ENCODE measurements around the gene DNMT3L.

DNA sequence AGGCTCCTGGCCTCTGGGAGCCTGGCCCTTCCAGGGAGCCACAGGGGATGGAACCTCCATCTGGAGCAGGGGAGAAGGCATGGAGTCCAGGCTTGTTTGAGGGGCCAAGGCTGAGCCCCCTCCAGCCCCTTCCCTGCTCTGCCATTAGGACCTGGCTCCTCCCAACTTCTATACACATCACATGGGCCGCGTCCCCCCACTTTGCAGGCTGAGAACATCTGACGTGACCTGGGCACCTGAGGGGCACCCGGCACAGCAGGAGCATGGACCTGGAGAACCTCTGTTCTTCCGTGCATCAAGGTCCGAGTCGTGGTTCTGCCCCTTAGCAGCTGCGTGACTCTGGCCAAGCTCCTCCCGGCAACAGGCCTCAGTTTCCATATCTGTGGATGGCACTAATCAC lies 20.1 kb upstream of the DNMT3L start:
- TF ChIP-seq, protein P1, sequence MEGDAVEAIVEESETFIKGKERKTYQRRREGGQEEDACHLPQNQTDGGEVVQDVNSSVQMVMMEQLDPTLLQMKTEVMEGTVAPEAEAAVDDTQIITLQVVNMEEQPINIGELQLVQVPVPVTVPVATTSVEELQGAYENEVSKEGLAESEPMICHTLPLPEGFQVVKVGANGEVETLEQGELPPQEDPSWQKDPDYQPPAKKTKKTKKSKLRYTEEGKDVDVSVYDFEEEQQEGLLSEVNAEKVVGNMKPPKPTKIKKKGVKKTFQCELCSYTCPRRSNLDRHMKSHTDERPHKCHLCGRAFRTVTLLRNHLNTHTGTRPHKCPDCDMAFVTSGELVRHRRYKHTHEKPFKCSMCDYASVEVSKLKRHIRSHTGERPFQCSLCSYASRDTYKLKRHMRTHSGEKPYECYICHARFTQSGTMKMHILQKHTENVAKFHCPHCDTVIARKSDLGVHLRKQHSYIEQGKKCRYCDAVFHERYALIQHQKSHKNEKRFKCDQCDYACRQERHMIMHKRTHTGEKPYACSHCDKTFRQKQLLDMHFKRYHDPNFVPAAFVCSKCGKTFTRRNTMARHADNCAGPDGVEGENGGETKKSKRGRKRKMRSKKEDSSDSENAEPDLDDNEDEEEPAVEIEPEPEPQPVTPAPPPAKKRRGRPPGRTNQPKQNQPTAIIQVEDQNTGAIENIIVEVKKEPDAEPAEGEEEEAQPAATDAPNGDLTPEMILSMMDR (conservative IDR thresholded peaks at IDR 0.05; ENCODE audit: low read depth in 2 of 2), result no peak
- no peak for TF ChIP-seq JUNB (IDR thresholded peaks at IDR 0.05; ENCODE audit: unreplicated experiment)

All from GM23338 (cell line).